OCI-LY3 (cell line): Measurements from ENCODE around the gene DDX39B.
A peak's percentile ranks its signal among the peaks of the same experiment; 100 is the strongest.

ENCODE experiments used
- H2AFZ ChIP-seq: fragments of 200-600, 300-600 bp; shearing (Covaris generic); 2 replicates; pipeline ENCODE4 v1.6.0; 2014; ENCODE audit warnings: antibody characterized with exemption, low read depth, low read length
- H3K27ac ChIP-seq: fragments of 200-600, 300-600 bp; sonication (generic); 2 replicates; pipeline ENCODE4 v1.5.1; 2014; ENCODE audit warnings: mild to moderate bottlenecking, low read length, moderate library complexity, mixed read lengths
- H3K27me3 ChIP-seq: fragments of 200-600, 300-600 bp; sonication (generic); 2 replicates; pipeline ENCODE4 v1.6.1; 2014; ENCODE audit warnings: low read depth, low read length, mixed read lengths
- H3K36me3 ChIP-seq: fragments of 200-600, 300-600 bp; sonication (generic); replicated peaks from 2 replicates; pipeline ENCODE3; 2014; ENCODE audit warnings: low read depth, low read length, mixed read lengths
- H3K4me1 ChIP-seq: fragments of 300-600, 200-600 bp; sonication (generic); 2 replicates; pipeline ENCODE4 v1.6.1; 2014; ENCODE audit warnings: low read length, mixed read lengths
- H3K4me2 ChIP-seq: fragments of 200-600, 300-600 bp; sonication (generic); 2 replicates; pipeline ENCODE4 v1.6.1; 2014; ENCODE audit warnings: low read length, mixed read lengths
- H3K4me3 ChIP-seq: fragments of 300-600, 200-600 bp; sonication (generic); 2 replicates; pipeline ENCODE4 v1.5.1; 2014; ENCODE audit warnings: antibody characterized with exemption, mild to moderate bottlenecking, low read length, moderate library complexity
- H3K79me2 ChIP-seq: fragments of 300-600, 200-600 bp; shearing (Covaris generic); 2 replicates; pipeline ENCODE4 v1.6.1; 2014; ENCODE audit warnings: mild to moderate bottlenecking, low read length, mixed read lengths
- H3K9ac ChIP-seq: fragments of 300-600, 200-600 bp; shearing (Covaris generic); 2 replicates; pipeline ENCODE4 v1.6.0; 2014; ENCODE audit warnings: mild to moderate bottlenecking, low read length, moderate library complexity
- H3K9me3 ChIP-seq: fragments of 200-600, 300-600 bp; shearing (Covaris generic); 2 replicates; pipeline ENCODE4 v1.6.1; 2014; ENCODE audit warnings: low read length, mixed read lengths; ENCODE audit not compliant: insufficient read depth
- H4K20me1 ChIP-seq: fragments of 200-600, 300-600 bp; sonication (generic); 2 replicates; pipeline ENCODE4 v1.6.1; 2016; ENCODE audit warnings: low read length, mixed read lengths; ENCODE audit not compliant: insufficient read depth
- EZH2phosphoT487 ChIP-seq: fragments of 200-600 bp; shearing (Covaris generic); IDR thresholded peaks from 2 replicates; pipeline ENCODE4 v1.6.1; 2018; ENCODE audit warnings: antibody characterized with exemption, mixed run types, low read depth
- TF ChIP-seq, protein P1 (sequence below): fragments of 200-600, 300-600 bp; sonication (generic); IDR thresholded peaks from 2 replicates; pipeline ENCODE4 v1.5.1; 2014; ENCODE audit warnings: antibody characterized with exemption, low read length, low read depth

The DDX39B gene

DNA sequence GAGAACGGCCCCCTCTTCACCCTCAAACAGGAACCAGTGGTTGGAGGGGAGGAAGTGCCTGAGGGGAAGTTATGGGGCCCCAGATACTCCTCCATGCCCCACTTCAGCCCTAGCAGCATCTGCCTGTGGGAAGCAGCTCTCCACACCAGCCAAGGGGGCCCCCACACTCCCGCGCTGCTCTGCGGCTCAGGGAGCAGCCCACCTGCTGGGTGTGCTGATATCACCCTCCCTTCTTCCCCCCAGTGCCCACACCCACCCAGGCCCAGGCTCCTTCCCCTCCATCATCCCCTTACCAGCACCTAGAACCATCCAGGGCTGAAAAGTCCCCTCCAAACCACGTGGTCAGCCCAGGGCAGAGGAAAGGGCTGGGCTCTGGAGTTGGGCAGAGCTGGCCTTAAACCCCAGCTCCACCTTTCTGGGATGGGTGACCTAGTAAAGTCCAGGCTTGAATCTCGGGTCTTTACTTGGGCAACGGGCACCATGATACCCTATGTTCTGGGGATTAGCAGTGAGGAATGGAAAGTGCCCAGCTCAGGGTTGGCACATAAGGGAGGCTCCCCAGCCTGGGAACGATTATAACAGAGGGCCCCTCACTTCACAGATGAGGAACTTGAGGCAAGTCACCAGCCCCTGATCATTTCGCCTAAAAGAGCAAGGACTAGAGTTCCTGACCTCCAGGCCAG, 44.9 kb upstream of the DDX39B start:
- no peak overlapping the region for H3K4me3 ChIP-seq
- H2AFZ ChIP-seq: no peak overlapping the region
- H3K9ac ChIP-seq: peak overlapping the region; percentile 52; the same call in 1 of the 2 replicates

DNA sequence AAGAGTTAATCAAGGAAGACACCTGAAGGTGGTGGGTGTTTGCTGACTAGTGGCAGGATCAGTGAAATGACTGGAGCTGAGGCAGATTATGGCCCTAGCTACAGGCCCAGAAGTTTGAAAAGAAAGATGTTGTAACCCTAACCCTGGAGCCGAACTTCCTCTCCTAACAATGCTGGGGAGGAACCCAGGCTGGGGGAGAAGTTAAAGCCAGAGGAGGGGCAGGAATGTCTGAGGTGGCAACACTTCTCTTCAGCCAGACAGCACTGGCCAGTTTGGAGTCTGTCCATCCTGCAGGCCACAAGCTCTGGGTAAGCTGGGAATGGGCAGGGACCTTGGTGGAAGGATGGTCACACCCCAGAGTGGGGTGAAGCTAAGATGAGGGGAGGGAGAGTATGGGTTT, 44.2 kb upstream of the DDX39B start, which contains the start of gene LST1:
TSS of gene LST1 (plus strand) at position 270 of the 400 bp plus-strand sequence. CDS start 1,023 bp downstream, outside the sequence.
- TF ChIP-seq, protein P1, sequence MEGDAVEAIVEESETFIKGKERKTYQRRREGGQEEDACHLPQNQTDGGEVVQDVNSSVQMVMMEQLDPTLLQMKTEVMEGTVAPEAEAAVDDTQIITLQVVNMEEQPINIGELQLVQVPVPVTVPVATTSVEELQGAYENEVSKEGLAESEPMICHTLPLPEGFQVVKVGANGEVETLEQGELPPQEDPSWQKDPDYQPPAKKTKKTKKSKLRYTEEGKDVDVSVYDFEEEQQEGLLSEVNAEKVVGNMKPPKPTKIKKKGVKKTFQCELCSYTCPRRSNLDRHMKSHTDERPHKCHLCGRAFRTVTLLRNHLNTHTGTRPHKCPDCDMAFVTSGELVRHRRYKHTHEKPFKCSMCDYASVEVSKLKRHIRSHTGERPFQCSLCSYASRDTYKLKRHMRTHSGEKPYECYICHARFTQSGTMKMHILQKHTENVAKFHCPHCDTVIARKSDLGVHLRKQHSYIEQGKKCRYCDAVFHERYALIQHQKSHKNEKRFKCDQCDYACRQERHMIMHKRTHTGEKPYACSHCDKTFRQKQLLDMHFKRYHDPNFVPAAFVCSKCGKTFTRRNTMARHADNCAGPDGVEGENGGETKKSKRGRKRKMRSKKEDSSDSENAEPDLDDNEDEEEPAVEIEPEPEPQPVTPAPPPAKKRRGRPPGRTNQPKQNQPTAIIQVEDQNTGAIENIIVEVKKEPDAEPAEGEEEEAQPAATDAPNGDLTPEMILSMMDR: no peak
- TF ChIP-seq EZH2phosphoT487: no peak
- H3K4me3 ChIP-seq: no peak within 1 kb of the TSS; the same call in 1 of the 2 replicates
- H3K9ac ChIP-seq: peak within 1 kb of the TSS; percentile 52; the same call in 1 of the 2 replicates

More for the DNA sequence above, 44.9 kb upstream of the DDX39B start:
- Histone ChIP-seq H4K20me1 (no peaks in the 10 kb centered on the region), H3K27ac (peak overlapping the region; percentile 82), H3K79me2 (peaks cover 19% of the 10 kb centered on the region), H3K27me3 (no peaks in the 10 kb centered on the region), H3K9me3 (no peaks in the 10 kb centered on the region), H3K4me1 (peaks cover 49% of the 10 kb centered on the region), H3K4me2 (peak overlapping the region; percentile 61), H3K36me3 (peaks cover 4% of the 10 kb centered on the region)
- TF ChIP-seq EZH2phosphoT487: no peak
- TF ChIP-seq, protein P1: no peak

DNA sequence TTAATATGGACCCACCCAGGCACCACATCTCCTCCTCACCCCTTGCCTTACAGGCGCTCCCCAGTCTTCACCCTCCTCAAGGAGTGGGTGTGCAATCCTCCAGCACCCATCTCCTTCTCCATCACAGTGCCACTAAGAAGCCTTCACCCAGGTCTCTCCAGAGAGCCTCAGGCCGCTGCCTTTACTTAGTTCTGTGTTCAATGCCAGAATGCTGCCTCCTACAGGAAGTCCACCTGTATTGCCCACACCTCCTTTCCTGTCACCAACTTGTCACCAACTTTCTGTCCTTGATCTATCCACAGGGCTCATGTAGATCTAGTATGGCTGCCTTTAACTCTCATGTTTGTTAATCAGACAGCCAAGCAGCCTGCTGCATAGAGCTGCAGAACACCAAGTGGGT, 43.7 kb upstream of the DDX39B start:
- peaks cover 11% of the 10 kb centered on the region for H3K36me3 ChIP-seq
- H3K9ac ChIP-seq: peak overlapping the region; percentile 52; the same call in 1 of the 2 replicates
- H2AFZ ChIP-seq: no peak overlapping the region
- TF ChIP-seq, protein P1: peak; percentile 64
- no peak for TF ChIP-seq EZH2phosphoT487
- H4K20me1 ChIP-seq: no peaks in the 10 kb centered on the region
- H3K4me2 ChIP-seq: peak overlapping the region; percentile 61
- H3K27ac ChIP-seq: peak overlapping the region; percentile 82
- H3K27me3 ChIP-seq: no peaks in the 10 kb centered on the region
- H3K9me3 ChIP-seq: no peaks in the 10 kb centered on the region
- no peak overlapping the region; the same call in 1 of the 2 replicates for H3K4me3 ChIP-seq
- H3K4me1 ChIP-seq: peaks cover 49% of the 10 kb centered on the region
- peaks cover 32% of the 10 kb centered on the region for H3K79me2 ChIP-seq

More for the DNA sequence above, 44.2 kb upstream of the DDX39B start, which contains the start of gene LST1:
- Histone ChIP-seq H3K79me2 (peaks cover 27% of the 10 kb centered on the region), H3K4me1 (peaks cover 49% of the 10 kb centered on the region), H2AFZ (no peak within 1 kb of the TSS), H3K4me2 (peak within 1 kb of the TSS; percentile 61), H3K27ac (peak within 1 kb of the TSS; percentile 82), H4K20me1 (no peaks in the 10 kb centered on the region), H3K36me3 (peaks cover 11% of the 10 kb centered on the region), H3K9me3 (no peaks in the 10 kb centered on the region), H3K27me3 (no peaks in the 10 kb centered on the region)

DNA sequence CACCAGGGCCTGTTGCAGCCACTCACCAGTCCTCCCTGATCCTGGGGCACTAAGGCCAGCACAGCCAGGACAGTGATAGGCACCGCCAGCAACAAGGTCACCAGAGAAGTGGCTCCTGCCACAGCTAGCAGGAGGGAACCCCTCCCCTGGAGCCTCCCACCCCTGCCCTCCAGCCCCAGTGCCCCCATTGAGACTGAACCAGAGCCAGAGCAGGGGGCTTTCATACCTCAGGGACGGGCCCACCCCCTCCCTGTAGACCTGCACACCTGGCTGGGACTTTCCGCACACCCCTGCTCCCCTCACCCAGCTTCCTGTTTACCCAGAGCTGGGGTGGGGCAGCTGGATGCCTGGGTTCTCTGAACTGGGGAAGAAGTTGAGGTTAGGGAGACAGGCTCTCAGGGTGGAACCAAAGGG, 40.4 kb upstream of the DDX39B start, which contains the start of gene LTB:
TSS of gene LTB (minus strand) at position 195 of the 414 bp plus-strand sequence. CDS start at position 188, 7 bp downstream.
- peak within 1 kb of the TSS; percentile 100 for H3K4me2 ChIP-seq
- no peaks in the 10 kb centered on the region for H3K27me3 ChIP-seq
- H2AFZ ChIP-seq: no peak within 1 kb of the TSS
- no peaks in the 10 kb centered on the region for H3K9me3 ChIP-seq
- H3K4me1 ChIP-seq: peaks cover 64% of the 10 kb centered on the region
- peaks cover 63% of the 10 kb centered on the region for H3K79me2 ChIP-seq
- H4K20me1 ChIP-seq: peaks cover 11% of the 10 kb centered on the region
- peak within 1 kb of the TSS; percentile 98 for H3K4me3 ChIP-seq
- no peak for TF ChIP-seq EZH2phosphoT487
- TF ChIP-seq, protein P1: no peak
- H3K9ac ChIP-seq: peak within 1 kb of the TSS; percentile 94
- peaks cover 28% of the 10 kb centered on the region for H3K36me3 ChIP-seq
- H3K27ac ChIP-seq: peak within 1 kb of the TSS; percentile 100
